Measurements from ENCODE around the gene SLC22A15.
"Not testable (repeated sequence)": the region's sequence is repeated elsewhere in the genome, so short reads cannot be mapped to it uniquely, and the experiment has no call there.

Gene SLC22A15

GRCh38 chr1:116044071-116044470 is 67.8 kb downstream of the SLC22A15 start:
- DNase-seq = no peak

- DNase-seq = not testable (repeated sequence)
These were observed 70.6 kb downstream of the SLC22A15 start for GRCh38 chr1:116046933-116047332.

- not testable (repeated sequence) for DNase-seq
These were observed 75.6 kb downstream of the SLC22A15 start for GRCh38 chr1:116051896-116052295.

- no peak for DNase-seq
These were observed 85.9 kb downstream of the SLC22A15 start for GRCh38 chr1:116062201-116062600.

GRCh38 chr1:116064616-116065015 is 88.3 kb downstream of the SLC22A15 start:
- DNase-seq = no peak

- DNase-seq = no peak
These were observed 90.7 kb downstream of the SLC22A15 start for GRCh38 chr1:116066868-116067565.

- no peak for DNase-seq
These were observed 91.2 kb downstream of the SLC22A15 start for GRCh38 chr1:116067566-116067890.

- DNase-seq = no peak
These were observed 99.3 kb downstream of the SLC22A15 start for GRCh38 chr1:116075575-116075974.

GRCh38 chr1:116075990-116076389 is 99.7 kb downstream of the SLC22A15 start:
- DNase-seq = no peak

- no peak for DNase-seq
These were observed 100.5 kb downstream of the SLC22A15 start for GRCh38 chr1:116076831-116077230.

GRCh38 chr1:116078699-116079223 is 102.4 kb downstream of the SLC22A15 start:
- DNase-seq = no peak

- DNase-seq = no peak
These were observed 111.3 kb downstream of the SLC22A15 start for GRCh38 chr1:116087628-116088027.

- DNase-seq = no peak
These were observed 113.6 kb downstream of the SLC22A15 start for GRCh38 chr1:116089870-116090269.

- DNase-seq = no peak
These were observed 114.8 kb downstream of the SLC22A15 start for GRCh38 chr1:116091083-116091482.

- no peak for DNase-seq
These were observed 116.6 kb downstream of the SLC22A15 start for GRCh38 chr1:116092752-116093489.

- no peak for DNase-seq
These were observed 118.7 kb downstream of the SLC22A15 start for GRCh38 chr1:116095027-116095426.

- no peak for DNase-seq
These were observed 119.8 kb downstream of the SLC22A15 start for GRCh38 chr1:116096013-116096618.

GRCh38 chr1:116097626-116098025 is 121.3 kb downstream of the SLC22A15 start:
- no peak for DNase-seq

- DNase-seq = no peak
These were observed 123.1 kb downstream of the SLC22A15 start for GRCh38 chr1:116099379-116099778.

GRCh38 chr1:116099919-116100318 is 123.6 kb downstream of the SLC22A15 start:
- DNase-seq = no peak

GRCh38 chr1:116104667-116105066 is 128.4 kb downstream of the SLC22A15 start:
- DNase-seq = no peak

GRCh38 chr1:116105996-116106395 is 129.7 kb downstream of the SLC22A15 start:
- no peak for DNase-seq

- no peak for DNase-seq
These were observed 130.3 kb downstream of the SLC22A15 start for GRCh38 chr1:116106646-116107045.

- no peak for DNase-seq
These were observed 131.1 kb downstream of the SLC22A15 start for GRCh38 chr1:116107371-116107770.

Data from NCI-H510A treated with DMSO at 0.1 percent for 48 hours (cell line).